ENCODE data around the gene PAGR1.
A peak's percentile ranks its signal among the peaks of the same experiment; 100 is the strongest.

The PAGR1 gene

GRCh38 chr16:29811170-29811895 lies 4.6 kb upstream of the PAGR1 start:
- DNase-seq, result peak; percentile 97 to 98
- Histone ChIP-seq H3K4ac (ENCODE audit: low read depth, low read length) (peak overlapping the region; percentile 5), H3K4me2 (ENCODE audit: low read length) (peak overlapping the region; percentile 75), H3K14ac (ENCODE audit: low read length) (peak overlapping the region; percentile 32), H3K9ac (ENCODE audit: low read length) (peak overlapping the region; percentile 18), H4K12ac (ENCODE audit: low read depth, low read length) (no peak overlapping the region), H2BK5ac (ENCODE audit: low read depth, low read length, poor library complexity) (peak overlapping the region; percentile 43), H3K4me3 (ENCODE audit: low read depth, low read length) (peak overlapping the region; percentile 41), H3K4me1 (ENCODE audit: control insufficient read depth in 1 of 2, insufficient read depth in 2 of 2, low read length in 2 of 2) (peaks cover 19 to 45% of the 10 kb centered on the region in 2 experiments), H4K8ac (ENCODE audit: low read depth, low read length) (peak overlapping the region; percentile 8), H3K9me3 (ENCODE audit: insufficient read depth, low read depth, low read length) (peaks cover 4% of the 10 kb centered on the region), H3K79me2 (ENCODE audit: control insufficient read depth, insufficient read depth, low read length, poor library complexity) (peaks cover 24% of the 10 kb centered on the region), H2BK120ac (ENCODE audit: insufficient read depth, low read length, poor library complexity) (peak overlapping the region; percentile 5), H2AFZ (ENCODE audit: insufficient read depth, low read length, poor library complexity) (peak overlapping the region; percentile 3), H3K18ac (ENCODE audit: low read length) (peak overlapping the region; percentile 12), H3K27me3 (ENCODE audit: insufficient read depth, low read length) (no peaks in the 10 kb centered on the region), H2BK12ac (ENCODE audit: low read length) (no peak overlapping the region), H3K27ac (ENCODE audit: low read depth, low read length) (peak overlapping the region; percentile 83), H3K23ac (ENCODE audit: low read length) (no peak overlapping the region), H4K91ac (ENCODE audit: low read depth, low read length) (peak overlapping the region; percentile 59), H3K36me3 (ENCODE audit: control insufficient read depth in 1 of 2, insufficient read depth in 2 of 2, low read length in 2 of 2) (peaks cover 23 to 25% of the 10 kb centered on the region in 2 experiments), H3K79me1 (ENCODE audit: low read length) (peaks cover 28% of the 10 kb centered on the region), H2AK5ac (ENCODE audit: low read length) (peak overlapping the region; percentile 38)
- WGBS (ENCODE audit: extremely low coverage, insufficient coverage, insufficient read length), result no CpG with 5 or more reads among the region's 31 CpGs

- Histone ChIP-seq H3K4ac (ENCODE audit: low read depth, low read length) (peak within 1 kb of the TSS; percentile 5), H3K4me3 (ENCODE audit: low read depth, low read length) (peak within 1 kb of the TSS; percentile 41), H3K79me1 (ENCODE audit: low read length) (peaks cover 32% of the 10 kb centered on the region), H2AFZ (ENCODE audit: insufficient read depth, low read length, poor library complexity) (peak within 1 kb of the TSS; percentile 58), H3K9ac (ENCODE audit: low read length) (peak within 1 kb of the TSS; percentile 30), H3K9me3 (ENCODE audit: insufficient read depth, low read depth, low read length) (peaks cover 4% of the 10 kb centered on the region), H3K18ac (ENCODE audit: low read length) (peak within 1 kb of the TSS; percentile 12), H4K12ac (ENCODE audit: low read depth, low read length) (no peak within 1 kb of the TSS), H3K27me3 (ENCODE audit: insufficient read depth, low read length) (no peaks in the 10 kb centered on the region), H3K36me3 (ENCODE audit: control insufficient read depth in 1 of 2, insufficient read depth in 2 of 2, low read length in 2 of 2) (peaks cover 23 to 25% of the 10 kb centered on the region in 2 experiments), H3K27ac (ENCODE audit: low read depth, low read length) (peak within 1 kb of the TSS; percentile 83), H4K91ac (ENCODE audit: low read depth, low read length) (peak within 1 kb of the TSS; percentile 59), H3K14ac (ENCODE audit: low read length) (peak within 1 kb of the TSS; percentile 40), H3K4me1 (ENCODE audit: control insufficient read depth in 1 of 2, insufficient read depth in 2 of 2, low read length in 2 of 2) (peaks cover 19 to 47% of the 10 kb centered on the region in 2 experiments), H2BK12ac (ENCODE audit: low read length) (no peak within 1 kb of the TSS), H3K23ac (ENCODE audit: low read length) (no peak within 1 kb of the TSS), H2BK5ac (ENCODE audit: low read depth, low read length, poor library complexity) (peak within 1 kb of the TSS; percentile 43), H3K79me2 (ENCODE audit: control insufficient read depth, insufficient read depth, low read length, poor library complexity) (peaks cover 27% of the 10 kb centered on the region), H2AK5ac (ENCODE audit: low read length) (peak within 1 kb of the TSS; percentile 38), H3K4me2 (ENCODE audit: low read length) (peak within 1 kb of the TSS; percentile 75), H4K8ac (ENCODE audit: low read depth, low read length) (peak within 1 kb of the TSS; percentile 27), H2BK120ac (ENCODE audit: insufficient read depth, low read length, poor library complexity) (peak within 1 kb of the TSS; percentile 5)
- peak; percentile 65 to 67 for DNase-seq
- no CpG with 5 or more reads among the region's 69 CpGs for WGBS (ENCODE audit: extremely low coverage, insufficient coverage, insufficient read length)
These were observed 3.9 kb upstream of the PAGR1 start, which contains the start of gene PRRT2 for GRCh38 chr16:29811896-29812665. TSS of gene PRRT2 (plus strand) at chr16:29812193. CDS start at chr16:29813055, 862 bp downstream.

GRCh38 chr16:29812754-29813643 lies 3.0 kb upstream of the PAGR1 start:
- H3K23ac ChIP-seq (ENCODE audit: low read length), result no peak overlapping the region
- H3K27ac ChIP-seq (ENCODE audit: low read depth, low read length), result no peak overlapping the region
- peaks cover 3% of the 10 kb centered on the region for H3K9me3 ChIP-seq (ENCODE audit: insufficient read depth, low read depth, low read length)
- no peak for DNase-seq
- no CpG with 5 or more reads among the region's 9 CpGs for WGBS (ENCODE audit: extremely low coverage, insufficient coverage, insufficient read length)
- H4K12ac ChIP-seq (ENCODE audit: low read depth, low read length), result no peak overlapping the region
- no peak overlapping the region for H3K9ac ChIP-seq (ENCODE audit: low read length)
- H2BK120ac ChIP-seq (ENCODE audit: insufficient read depth, low read length, poor library complexity), result no peak overlapping the region
- H2AFZ ChIP-seq (ENCODE audit: insufficient read depth, low read length, poor library complexity), result no peak overlapping the region
- H2BK12ac ChIP-seq (ENCODE audit: low read length), result no peak overlapping the region
- no peak overlapping the region for H2AK5ac ChIP-seq (ENCODE audit: low read length)
- no peak overlapping the region for H4K8ac ChIP-seq (ENCODE audit: low read depth, low read length)
- H3K36me3 ChIP-seq (ENCODE audit: control insufficient read depth in 1 of 2, insufficient read depth in 2 of 2, low read length in 2 of 2), result peaks cover 20 to 21% of the 10 kb centered on the region in 2 experiments
- no peak overlapping the region for H3K4me3 ChIP-seq (ENCODE audit: low read depth, low read length)
- H3K27me3 ChIP-seq (ENCODE audit: insufficient read depth, low read length), result no peaks in the 10 kb centered on the region
- peaks cover 19% of the 10 kb centered on the region for H3K79me2 ChIP-seq (ENCODE audit: control insufficient read depth, insufficient read depth, low read length, poor library complexity)
- H4K91ac ChIP-seq (ENCODE audit: low read depth, low read length), result no peak overlapping the region
- H3K79me1 ChIP-seq (ENCODE audit: low read length), result peaks cover 24% of the 10 kb centered on the region
- H3K14ac ChIP-seq (ENCODE audit: low read length), result no peak overlapping the region
- no peak overlapping the region for H2BK5ac ChIP-seq (ENCODE audit: low read depth, low read length, poor library complexity)
- no peak overlapping the region for H3K4ac ChIP-seq (ENCODE audit: low read depth, low read length)
- no peak overlapping the region for H3K18ac ChIP-seq (ENCODE audit: low read length)
- peak overlapping the region; percentile 75 for H3K4me2 ChIP-seq (ENCODE audit: low read length)
- peaks cover 19 to 49% of the 10 kb centered on the region in 2 experiments for H3K4me1 ChIP-seq (ENCODE audit: control insufficient read depth in 1 of 2, insufficient read depth in 2 of 2, low read length in 2 of 2)

Measured in trophoblast cell (in vitro differentiated cells and primary cell).